Activated CD8-positive, alpha-beta T cell treated with anti-CD3 and anti-CD28 coated beads, Interleukin-2, amount 10 ng/mL, durations not matched to agents 7 days and 5 days (primary cell): Measurements from ENCODE around the gene GLIPR1L1. TPM values are rescaled to one million over a fixed set of nuclear protein-coding genes. Genes with fewer than 3 reads are reported as not detected.

Experiments used
- ATAC-seq: fragments of 150-1000 bp; cut with Tn5 transposase; one replicate; pipeline ENCODE4 v1.10.0; 2021; ENCODE audit warnings: moderate library complexity
- CTCF ChIA-PET: fragments of 350-600 bp; sonication (Branson Sonifier 250); formaldehyde crosslinking; loops from one replicate; lab custom pipeline; 2021; ENCODE audit warnings: antibody characterized with exemption; lab: Charles Lee
- POLR2A ChIA-PET: fragments of 350-600 bp; sonication (Branson Sonifier 250); formaldehyde crosslinking; loops from one replicate; lab custom pipeline; 2021; ENCODE audit warnings: antibody characterized with exemption; lab: Charles Lee
- DNase-seq: peaks from one replicate; pipeline ENCODE4 v3.0.0-alpha.2; 2020
- H3K27ac Mint-ChIP-seq: one replicate; pipeline ENCODE4 v1.8.0; 2021; ENCODE audit warnings: mild to moderate bottlenecking, mixed read lengths
- H3K27me3 Mint-ChIP-seq: one replicate; pipeline ENCODE4 v1.8.0; 2021; ENCODE audit warnings: low read depth, mixed read lengths
- H3K36me3 Mint-ChIP-seq: one replicate; pipeline ENCODE4 v1.8.0; 2021; ENCODE audit warnings: low read depth, mixed read lengths
- H3K4me1 Mint-ChIP-seq: one replicate; pipeline ENCODE4 v1.8.0; 2021; ENCODE audit warnings: low read depth, mixed read lengths
- H3K4me3 Mint-ChIP-seq: one replicate; pipeline ENCODE4 v1.8.0; 2021; ENCODE audit warnings: mild to moderate bottlenecking, mixed read lengths
- H3K9me3 Mint-ChIP-seq: one replicate; pipeline ENCODE4 v1.8.0; 2022; ENCODE audit warnings: mixed read lengths; ENCODE audit not compliant: insufficient read depth
- total RNA-seq, 2 experiments: library from RNA; stranded (reverse); gene quantifications; one replicate each; pipeline ENCODE4 v1.2.3, GENCODE V29; 2021

Gene GLIPR1L1
- total RNA-seq, result not detected

DNA sequence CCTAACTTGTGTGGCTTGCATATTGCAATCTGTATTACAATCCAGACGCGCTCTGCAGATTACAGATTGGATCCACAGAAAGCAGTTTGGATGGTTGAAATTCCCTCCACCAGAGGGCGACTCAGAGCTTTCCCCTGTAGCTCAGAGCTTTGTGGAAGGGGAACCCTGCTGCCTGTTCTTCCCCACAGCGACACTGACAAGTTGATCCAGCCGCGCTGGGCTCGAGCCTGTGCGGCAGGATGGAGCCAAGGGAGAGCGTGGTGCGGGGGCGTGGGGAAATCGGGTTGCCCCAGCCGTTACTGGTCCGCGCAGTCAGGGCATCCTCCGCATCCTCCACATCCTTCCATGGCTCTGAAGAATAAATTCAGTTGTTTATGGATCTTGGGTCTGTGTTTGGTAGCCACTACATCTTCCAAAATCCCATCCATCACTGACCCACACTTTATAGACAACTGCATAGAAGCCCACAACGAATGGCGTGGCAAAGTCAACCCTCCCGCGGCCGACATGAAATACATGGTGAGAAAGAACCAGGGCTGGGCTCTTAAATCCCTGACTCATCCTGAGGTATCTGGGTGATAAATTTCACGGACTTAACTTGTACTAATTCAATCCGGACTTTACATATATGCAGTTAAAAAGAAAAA is at the start of gene GLIPR1L1:
Gene GLIPR1L1 (plus strand): TSS at position 287 of the 647 bp plus-strand sequence. CDS start 59 bp downstream, at position 346.
- no peaks in the 10 kb centered on the region for H3K36me3 Mint-ChIP-seq
- H3K9me3 Mint-ChIP-seq, result no peaks in the 10 kb centered on the region
- H3K27ac Mint-ChIP-seq, result no peak within 1 kb of the TSS
- ChIA-PET POLR2A (interaction anchor here (1.2 kb wide), 1 partner anchor 57 kb away, joined by 5 read pairs; no protein-coding TSS in a partner anchor), CTCF (interaction anchor here (0.6 to 5.2 kb wide), 25 partner anchors 9 to 646 kb away, joined by 3 to 58 read pairs (median 5); partner anchors contain the start of genes GLIPR1, GLIPR1L2 and KRR1)
- H3K4me3 Mint-ChIP-seq, result peak within 1 kb of the TSS; percentile 56
- peaks cover 33% of the 10 kb centered on the region for H3K4me1 Mint-ChIP-seq
- H3K27me3 Mint-ChIP-seq, result peaks cover 26% of the 10 kb centered on the region
- DNase-seq (peak; percentile 88), ATAC-seq (peak; percentile 83)

DNA sequence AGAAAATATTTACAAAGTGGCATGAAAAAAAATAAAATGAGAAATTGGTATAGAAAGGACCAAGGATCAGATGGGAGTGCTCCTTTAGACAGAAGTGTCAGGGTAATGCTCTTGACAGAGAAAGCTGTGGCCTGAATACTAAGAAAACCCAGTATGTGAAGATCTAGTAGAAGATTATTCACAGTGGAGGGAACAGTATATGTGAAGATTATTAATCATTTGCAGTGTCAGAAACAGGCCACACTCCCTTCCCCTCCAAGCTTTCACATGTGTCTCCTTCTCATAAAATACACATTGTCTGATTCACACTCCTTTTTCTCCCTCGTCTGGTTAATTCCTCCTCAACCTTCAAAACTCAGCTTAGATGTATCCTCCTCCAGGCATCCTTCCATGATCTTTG is 45.6 kb upstream of the GLIPR1L1 start:
- no peak for ATAC-seq
- POLR2A ChIA-PET, result no interaction called here
- Mint-ChIP-seq H3K27ac (no peak overlapping the region), H3K9me3 (no peaks in the 10 kb centered on the region), H3K27me3 (peaks cover 2% of the 10 kb centered on the region), H3K4me3 (no peak overlapping the region), H3K4me1 (no peaks in the 10 kb centered on the region), H3K36me3 (no peaks in the 10 kb centered on the region)
- no peak for DNase-seq
- CTCF ChIA-PET, result interaction anchor here (1.1 to 1.6 kb wide), 2 partner anchors 9 to 600 kb away, joined by 5 to 6 read pairs; no protein-coding TSS in a partner anchor

GRCh38 chr12:75289753-75290152 is 44.7 kb upstream of the GLIPR1L1 start:
- peaks cover 2% of the 10 kb centered on the region for H3K27me3 Mint-ChIP-seq
- CTCF ChIA-PET, result interaction anchor here (1.6 kb wide), 1 partner anchor 600 kb away, joined by 5 read pairs; no protein-coding TSS in a partner anchor
- H3K4me1 Mint-ChIP-seq, result no peaks in the 10 kb centered on the region
- POLR2A ChIA-PET, result no interaction called here
- ATAC-seq, result no peak
- no peak overlapping the region for H3K4me3 Mint-ChIP-seq
- no peaks in the 10 kb centered on the region for H3K36me3 Mint-ChIP-seq
- H3K9me3 Mint-ChIP-seq, result no peaks in the 10 kb centered on the region
- no peak overlapping the region for H3K27ac Mint-ChIP-seq
- DNase-seq, result no peak

- H3K4me3 Mint-ChIP-seq, result no peak overlapping the region
- CTCF ChIA-PET, result no interaction called here
- ATAC-seq, result no peak
Observed at GRCh38 chr12:75291014-75291413, 43.5 kb upstream of the GLIPR1L1 start.

GRCh38 chr12:75294336-75294735 is 40.1 kb upstream of the GLIPR1L1 start:
- POLR2A ChIA-PET, result interaction anchor here (0.7 kb wide), 1 partner anchor 756 kb away, joined by 3 read pairs; no protein-coding TSS in a partner anchor
- Mint-ChIP-seq H3K4me3 (no peak overlapping the region), H3K9me3 (no peaks in the 10 kb centered on the region), H3K27me3 (no peaks in the 10 kb centered on the region), H3K4me1 (no peaks in the 10 kb centered on the region), H3K27ac (no peak overlapping the region), H3K36me3 (no peaks in the 10 kb centered on the region)
- CTCF ChIA-PET, result no interaction called here
- DNase-seq, result no peak
- no peak for ATAC-seq

More at GRCh38 chr12:75291014-75291413, 43.5 kb upstream of the GLIPR1L1 start:
- POLR2A ChIA-PET, result no interaction called here
- H3K36me3 Mint-ChIP-seq, result no peaks in the 10 kb centered on the region
- no peak for DNase-seq
- H3K27ac Mint-ChIP-seq, result no peak overlapping the region
- H3K9me3 Mint-ChIP-seq, result no peaks in the 10 kb centered on the region
- H3K27me3 Mint-ChIP-seq, result peaks cover 2% of the 10 kb centered on the region
- H3K4me1 Mint-ChIP-seq, result no peaks in the 10 kb centered on the region

DNA sequence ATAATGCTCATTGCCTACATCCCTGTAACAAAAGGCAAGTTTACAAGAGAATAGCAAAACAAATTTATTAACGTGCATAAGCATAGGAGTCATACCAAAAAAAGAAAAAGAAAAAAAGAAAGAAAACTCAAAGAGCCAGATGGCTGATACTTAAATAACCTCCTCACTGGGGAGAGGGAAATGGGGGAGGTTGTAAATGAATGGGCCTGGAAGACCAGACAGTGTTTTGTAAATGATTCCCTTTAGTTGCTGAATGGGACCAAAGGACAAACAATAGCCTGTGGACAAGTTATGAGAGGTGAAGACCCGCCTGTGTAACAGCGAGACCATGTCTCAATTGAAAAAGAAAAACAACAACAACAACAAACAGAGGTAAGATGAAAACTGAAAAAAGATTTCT is 39.7 kb upstream of the GLIPR1L1 start:
- ChIA-PET CTCF (no interaction called here), POLR2A (interaction anchor here (0.7 kb wide), 1 partner anchor 756 kb away, joined by 3 read pairs; no protein-coding TSS in a partner anchor)
- H3K4me1 Mint-ChIP-seq, result no peaks in the 10 kb centered on the region
- ATAC-seq (no peak), DNase-seq (no peak)
- H3K36me3 Mint-ChIP-seq, result no peaks in the 10 kb centered on the region
- no peak overlapping the region for H3K27ac Mint-ChIP-seq
- no peaks in the 10 kb centered on the region for H3K9me3 Mint-ChIP-seq
- H3K27me3 Mint-ChIP-seq, result no peaks in the 10 kb centered on the region
- no peak overlapping the region for H3K4me3 Mint-ChIP-seq

DNA sequence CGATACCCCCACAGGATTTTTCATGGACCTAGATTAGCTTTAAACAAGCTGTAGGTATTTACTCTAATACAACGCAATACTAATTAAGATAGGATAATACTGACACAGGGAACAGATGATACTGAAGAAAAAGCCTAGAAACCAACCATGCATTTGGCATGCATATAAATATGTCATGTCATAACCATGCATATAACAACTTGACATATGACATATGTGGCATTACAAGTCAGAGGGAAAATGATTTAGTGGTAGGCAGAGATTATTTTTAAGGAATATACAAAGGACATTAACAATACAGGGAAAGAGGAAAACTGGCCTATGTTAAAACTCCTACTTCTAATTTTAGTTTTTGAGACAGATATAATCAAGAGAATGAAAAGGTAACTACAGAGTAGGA is 32.2 kb upstream of the GLIPR1L1 start:
- ATAC-seq, result no peak
- POLR2A ChIA-PET, result no interaction called here
- Mint-ChIP-seq H3K27ac (no peak overlapping the region), H3K36me3 (no peaks in the 10 kb centered on the region), H3K4me3 (no peak overlapping the region), H3K9me3 (no peaks in the 10 kb centered on the region), H3K4me1 (no peaks in the 10 kb centered on the region), H3K27me3 (no peaks in the 10 kb centered on the region)
- CTCF ChIA-PET, result no interaction called here
- no peak for DNase-seq

GRCh38 chr12:75302781-75303180 is 31.7 kb upstream of the GLIPR1L1 start:
- CTCF ChIA-PET, result no interaction called here
- Mint-ChIP-seq H3K27me3 (no peaks in the 10 kb centered on the region), H3K36me3 (no peaks in the 10 kb centered on the region), H3K4me3 (no peak overlapping the region), H3K9me3 (no peaks in the 10 kb centered on the region), H3K4me1 (no peaks in the 10 kb centered on the region), H3K27ac (no peak overlapping the region)
- DNase-seq (no peak), ATAC-seq (no peak)
- POLR2A ChIA-PET, result no interaction called here

DNA sequence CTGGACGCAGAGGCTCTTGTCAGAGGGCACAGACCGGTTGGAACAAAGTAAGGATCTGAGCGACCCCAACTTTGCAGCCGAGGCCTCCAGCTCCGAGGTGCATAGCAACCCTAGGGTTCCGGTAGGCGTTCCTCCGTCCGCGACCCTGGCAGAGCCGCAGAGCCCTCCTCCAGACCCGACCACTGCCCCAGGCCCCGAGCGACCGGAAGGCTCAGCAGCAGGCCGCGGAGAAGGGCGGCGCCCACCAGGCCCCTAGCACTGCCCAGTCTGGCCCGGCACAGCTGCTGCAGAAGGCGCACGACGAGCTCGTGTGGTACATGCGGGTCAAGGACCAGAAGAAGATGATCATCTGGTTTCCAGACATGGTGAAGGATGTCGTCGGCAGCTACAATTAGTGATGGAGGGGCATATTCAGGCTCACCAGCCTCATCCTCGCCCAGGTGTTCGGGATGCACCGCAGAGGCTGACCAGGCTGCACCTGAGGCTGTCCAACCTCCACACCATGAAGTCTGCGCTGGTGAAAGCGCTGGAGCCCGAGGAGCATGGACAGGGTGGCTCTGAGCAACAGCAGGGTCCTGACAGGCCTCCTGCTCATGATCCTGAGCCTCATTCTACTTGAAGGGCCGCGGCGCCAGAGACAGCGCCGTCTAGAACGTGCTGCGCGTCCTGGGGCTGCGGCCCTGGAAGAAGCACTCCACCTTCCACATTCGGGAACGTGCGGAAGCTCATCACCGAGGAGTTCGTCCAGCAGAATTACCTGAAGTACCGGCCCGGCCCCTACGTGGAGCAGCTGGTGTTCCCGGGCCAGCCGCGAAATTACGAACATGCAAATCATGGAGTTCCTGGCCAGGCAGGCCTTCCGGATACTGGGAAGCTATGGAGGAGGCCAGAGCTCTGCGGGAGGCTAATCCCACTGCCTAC is 28.8 kb upstream of the GLIPR1L1 start:
- no peak overlapping the region for H3K27ac Mint-ChIP-seq
- POLR2A ChIA-PET, result no interaction called here
- CTCF ChIA-PET, result no interaction called here
- DNase-seq (no peak), ATAC-seq (no peak)
- no peaks in the 10 kb centered on the region for H3K36me3 Mint-ChIP-seq
- H3K27me3 Mint-ChIP-seq, result no peaks in the 10 kb centered on the region
- no peak overlapping the region for H3K4me3 Mint-ChIP-seq
- H3K9me3 Mint-ChIP-seq, result no peaks in the 10 kb centered on the region
- H3K4me1 Mint-ChIP-seq, result no peaks in the 10 kb centered on the region

- Mint-ChIP-seq H3K27me3 (no peaks in the 10 kb centered on the region), H3K4me3 (no peak overlapping the region), H3K9me3 (no peaks in the 10 kb centered on the region), H3K36me3 (no peaks in the 10 kb centered on the region), H3K27ac (no peak overlapping the region), H3K4me1 (no peaks in the 10 kb centered on the region)
- DNase-seq (no peak), ATAC-seq (no peak)
- ChIA-PET CTCF (no interaction called here), POLR2A (no interaction called here)
Observed at GRCh38 chr12:75308279-75308678, 26.2 kb upstream of the GLIPR1L1 start.

- Mint-ChIP-seq H3K27me3 (no peaks in the 10 kb centered on the region), H3K4me1 (no peaks in the 10 kb centered on the region), H3K9me3 (no peaks in the 10 kb centered on the region), H3K36me3 (no peaks in the 10 kb centered on the region), H3K4me3 (no peak overlapping the region), H3K27ac (no peak overlapping the region)
- ChIA-PET POLR2A (no interaction called here), CTCF (no interaction called here)
- DNase-seq (no peak), ATAC-seq (no peak)
Observed at GRCh38 chr12:75311369-75311768, 23.1 kb upstream of the GLIPR1L1 start.

GRCh38 chr12:75315518-75315917 is 19.0 kb upstream of the GLIPR1L1 start:
- Mint-ChIP-seq H3K36me3 (no peaks in the 10 kb centered on the region), H3K4me3 (no peak overlapping the region), H3K27ac (no peak overlapping the region), H3K27me3 (peaks cover 11% of the 10 kb centered on the region), H3K9me3 (no peaks in the 10 kb centered on the region), H3K4me1 (no peaks in the 10 kb centered on the region)
- POLR2A ChIA-PET, result no interaction called here
- no peak for DNase-seq
- CTCF ChIA-PET, result interaction anchor here (0.8 kb wide), 1 partner anchor 36 kb away, joined by 3 read pairs; no protein-coding TSS in a partner anchor
- no peak for ATAC-seq
